GM23248 (cell line): ENCODE results near the gene KRT8. TPM values are rescaled to one million over a fixed set of nuclear protein-coding genes. Genes with fewer than 3 reads are reported as not detected.

ENCODE experiments used
- DNase-seq: peaks from one replicate; pipeline ENCODE4 v3.0.0-alpha.2; 2015
- H2AFZ ChIP-seq: fragments of 200-600 bp; sonication (generic); 2 replicates; pipeline ENCODE4 v1.6.1; 2016; ENCODE audit warnings: antibody characterized with exemption
- H3F3A ChIP-seq: fragments of 200-600 bp; sonication (generic); 2 replicates; pipeline ENCODE4 v1.6.1; 2016; ENCODE audit warnings: mild to moderate bottlenecking, antibody characterized with exemption, mixed run types; ENCODE audit not compliant: insufficient read depth
- H3K27ac ChIP-seq: fragments of 200-600 bp; sonication (generic); 2 replicates; pipeline ENCODE4 v1.5.1; 2016; ENCODE audit warnings: mild to moderate bottlenecking
- H3K27me3 ChIP-seq: fragments of 200-600 bp; sonication (generic); replicated peaks from 2 replicates; pipeline ENCODE4 v1.6.1; 2016; ENCODE audit warnings: mild to moderate bottlenecking; ENCODE audit not compliant: insufficient read depth
- H3K36me3 ChIP-seq: fragments of 200-600 bp; sonication (generic); 2 replicates; pipeline ENCODE4 v1.6.1; 2016; ENCODE audit warnings: low read depth, mild to moderate bottlenecking
- H3K4me1 ChIP-seq: fragments of 200-600 bp; sonication (generic); 2 replicates; pipeline ENCODE4 v1.6.1; 2016; ENCODE audit warnings: mild to moderate bottlenecking; ENCODE audit not compliant: insufficient read depth
- H3K4me2 ChIP-seq: fragments of 200-600 bp; sonication (generic); one replicate; pipeline ENCODE4 v1.6.1; 2016; ENCODE audit warnings: mild to moderate bottlenecking; ENCODE audit not compliant: unreplicated experiment
- H3K4me3 ChIP-seq: fragments of 200-600 bp; sonication (generic); 2 replicates; pipeline ENCODE4 v1.5.1; 2016; ENCODE audit warnings: mild to moderate bottlenecking
- H3K79me2 ChIP-seq: fragments of 200-600 bp; sonication (generic); 2 replicates; pipeline ENCODE4 v1.6.1; 2016; ENCODE audit warnings: mild to moderate bottlenecking; ENCODE audit not compliant: insufficient read depth
- H3K9ac ChIP-seq: fragments of 200-600 bp; sonication (generic); 2 replicates; pipeline ENCODE4 v1.6.1; 2016; ENCODE audit warnings: mild to moderate bottlenecking
- H3K9me2 ChIP-seq: fragments of 200-600 bp; sonication (generic); 2 replicates; pipeline ENCODE4 v1.6.1; 2016; ENCODE audit warnings: mixed run types, mild to moderate bottlenecking, moderate library complexity; ENCODE audit not compliant: insufficient read depth
- H3K9me3 ChIP-seq: fragments of 200-600 bp; sonication (generic); one replicate; pipeline ENCODE4 v1.6.1; 2017; ENCODE audit warnings: low read depth
- H4K20me1 ChIP-seq: fragments of 200-600 bp; sonication (generic); 2 replicates; pipeline ENCODE4 v1.6.0; 2016; ENCODE audit not compliant: insufficient read depth
- EZH2 ChIP-seq: fragments of 200-600 bp; sonication (generic); IDR thresholded peaks from 2 replicates; pipeline ENCODE4 v1.6.1; 2018; ENCODE audit warnings: antibody characterized with exemption, mild to moderate bottlenecking; ENCODE audit not compliant: insufficient read depth, poor library complexity, severe bottlenecking
- EZH2phosphoT487 ChIP-seq: fragments of 200-600 bp; sonication (generic); IDR thresholded peaks from 2 replicates; pipeline ENCODE4 v1.6.1; 2018; ENCODE audit warnings: antibody characterized with exemption, moderate library complexity, mild to moderate bottlenecking, low read depth; ENCODE audit not compliant: insufficient read depth
- WGBS, 2 experiments: methylation state at CpG; one replicate each; pipeline ENCODE4 v1.1.6; 2015 to 2017; ENCODE audit warnings: low lambda C conversion rate in 2 of 2, low coverage in 1 of 2; ENCODE audit errors: missing lambda C conversion rate in 2 of 2; 5-methylcytosine and 5-hydroxymethylcytosine counted together
- in situ Hi-C: fragments of 300-500 bp; cut with MboI; formaldehyde crosslinking; loops from 2 replicates; pipeline ENCODE4 v1.15.0; 2020
- polyA plus RNA-seq: library from polyadenylated mRNA; unstranded; fragments of >200 nt; fragmentation: Nextera tagmentation; extraction: Ambion mirVana; gene quantifications from 2 replicates; pipeline ENCODE4 v1.2.1, GENCODE V29; 2016
- total RNA-seq: library from RNA; depleted of rRNA; stranded (reverse); fragments of >200 nt; shearing (Covaris generic); gene quantifications from 2 replicates; pipeline ENCODE4 v1.2.3, GENCODE V29; 2014

Gene KRT8
- total and polyA plus RNA-seq, 2 experiments from 2014 or later, result 5.5 to 19.8 TPM

DNA sequence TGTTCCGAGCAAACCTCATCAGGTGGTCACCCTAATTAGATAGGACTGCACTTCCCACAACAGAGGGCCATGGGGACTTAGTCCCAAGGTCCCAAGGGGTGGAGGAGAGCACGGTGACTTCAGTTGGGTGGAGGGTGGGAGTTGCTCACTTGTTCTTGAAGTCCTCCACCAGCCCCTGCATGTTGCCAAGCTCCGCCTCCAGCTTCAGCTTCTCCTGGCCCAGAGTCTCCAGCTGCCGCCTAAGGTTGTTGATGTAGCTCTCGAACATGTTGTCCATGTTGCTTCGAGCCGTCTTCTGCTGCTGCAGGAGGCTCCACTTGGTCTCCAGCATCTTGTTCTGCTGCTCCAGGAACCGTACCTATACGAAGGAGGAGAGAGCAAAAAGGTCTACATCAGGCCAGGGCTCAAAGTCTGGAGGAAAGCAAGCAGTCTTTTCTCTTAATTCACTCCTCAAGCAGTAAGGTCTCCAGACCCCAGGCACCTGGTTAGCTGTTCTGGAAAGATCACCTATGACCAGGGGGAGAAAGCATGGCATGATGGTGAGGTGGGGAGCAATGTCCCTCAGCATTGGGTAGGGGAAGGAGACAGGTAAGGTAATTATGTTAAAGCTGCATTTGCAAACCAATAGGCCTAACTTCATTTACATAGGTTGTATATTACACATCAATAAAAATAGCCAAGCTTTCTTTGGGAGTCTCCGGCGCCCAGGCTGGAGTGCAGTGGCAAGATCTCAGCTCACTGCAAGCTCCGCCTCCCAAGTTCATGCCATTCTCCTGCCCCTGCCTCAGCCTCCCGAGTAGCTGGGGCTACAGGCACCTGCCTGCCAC, 2.9 kb downstream of the KRT8 start:
- H3K9me3 ChIP-seq, result no peaks in the 10 kb centered on the region
- no peaks in the 10 kb centered on the region for H3K27me3 ChIP-seq
- no peak overlapping the region for H3K27ac ChIP-seq
- no peak overlapping the region for H3K9ac ChIP-seq
- 87 to 92% methylated on average over 13 of the region's 13 CpGs for WGBS, 2 experiments
- H3K4me3 ChIP-seq, result no peak overlapping the region
- peaks cover 3% of the 10 kb centered on the region; the same call in 1 of the 2 replicates for H3F3A ChIP-seq
- in situ Hi-C loops, result no loop called here
- H3K36me3 ChIP-seq, result no peaks in the 10 kb centered on the region
- no peak overlapping the region for H3K4me2 ChIP-seq
- H3K9me2 ChIP-seq, result no peaks in the 10 kb centered on the region
- H2AFZ ChIP-seq, result no peak overlapping the region
- no peaks in the 10 kb centered on the region for H3K79me2 ChIP-seq
- no peak for DNase-seq
- no peaks in the 10 kb centered on the region for H4K20me1 ChIP-seq
- no peak for TF ChIP-seq EZH2
- TF ChIP-seq EZH2phosphoT487, result no peak
- peaks cover 7% of the 10 kb centered on the region for H3K4me1 ChIP-seq

DNA sequence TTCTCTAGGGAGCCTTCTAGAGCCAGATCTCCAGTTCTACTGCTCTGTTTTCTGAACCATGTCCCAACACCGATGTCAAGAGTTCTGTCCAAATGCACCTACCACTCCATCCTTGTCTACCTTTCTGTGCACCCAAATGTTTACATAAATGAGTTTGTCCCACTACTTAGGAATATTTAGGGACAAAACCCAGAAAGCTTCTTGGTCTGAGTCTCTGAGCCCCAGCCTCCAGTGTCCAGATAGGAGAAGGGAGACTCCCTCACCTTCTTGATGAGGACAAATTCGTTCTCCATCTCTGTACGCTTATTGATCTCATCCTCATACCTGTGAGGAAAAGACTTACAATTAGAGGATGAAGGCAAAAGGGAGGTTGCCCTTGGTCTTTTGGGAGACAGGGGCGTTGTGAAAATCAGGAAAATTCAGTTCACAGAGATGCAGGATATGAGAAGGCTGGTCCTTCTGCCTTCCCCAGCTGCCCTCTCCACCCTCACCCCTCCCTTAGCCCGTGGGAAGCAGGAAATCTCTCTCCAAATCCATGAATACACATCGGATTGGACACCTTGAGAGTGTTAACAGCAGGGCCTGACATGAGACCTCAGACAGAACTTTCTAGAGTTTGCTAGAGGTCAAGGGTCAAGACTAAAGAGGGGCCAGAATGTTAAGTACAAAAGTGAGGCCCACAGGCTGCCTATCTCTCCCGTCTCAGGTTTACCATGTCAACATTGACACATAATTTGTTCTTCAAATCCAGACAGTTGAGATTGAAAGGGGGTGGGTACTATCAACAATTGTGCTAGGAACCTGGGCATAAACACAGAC, 3.8 kb downstream of the KRT8 start:
- Histone ChIP-seq H3K27ac (no peak overlapping the region), H3K4me3 (no peak overlapping the region), H3K27me3 (no peaks in the 10 kb centered on the region), H3K4me1 (peaks cover 7% of the 10 kb centered on the region), H4K20me1 (no peaks in the 10 kb centered on the region), H3K9me2 (no peaks in the 10 kb centered on the region), H2AFZ (no peak overlapping the region), H3K9ac (no peak overlapping the region), H3K4me2 (no peak overlapping the region), H3K36me3 (no peaks in the 10 kb centered on the region), H3F3A (peaks cover 3% of the 10 kb centered on the region; the same call in 1 of the 2 replicates), H3K9me3 (no peaks in the 10 kb centered on the region), H3K79me2 (no peaks in the 10 kb centered on the region)
- TF ChIP-seq EZH2 (no peak), EZH2phosphoT487 (no peak)
- in situ Hi-C loops, result no loop called here
- whole genome bisulfite sequencing, 2 experiments, result 70 to 74% methylated on average over 7 of the region's 7 CpGs
- DNase-seq, result no peak

DNA sequence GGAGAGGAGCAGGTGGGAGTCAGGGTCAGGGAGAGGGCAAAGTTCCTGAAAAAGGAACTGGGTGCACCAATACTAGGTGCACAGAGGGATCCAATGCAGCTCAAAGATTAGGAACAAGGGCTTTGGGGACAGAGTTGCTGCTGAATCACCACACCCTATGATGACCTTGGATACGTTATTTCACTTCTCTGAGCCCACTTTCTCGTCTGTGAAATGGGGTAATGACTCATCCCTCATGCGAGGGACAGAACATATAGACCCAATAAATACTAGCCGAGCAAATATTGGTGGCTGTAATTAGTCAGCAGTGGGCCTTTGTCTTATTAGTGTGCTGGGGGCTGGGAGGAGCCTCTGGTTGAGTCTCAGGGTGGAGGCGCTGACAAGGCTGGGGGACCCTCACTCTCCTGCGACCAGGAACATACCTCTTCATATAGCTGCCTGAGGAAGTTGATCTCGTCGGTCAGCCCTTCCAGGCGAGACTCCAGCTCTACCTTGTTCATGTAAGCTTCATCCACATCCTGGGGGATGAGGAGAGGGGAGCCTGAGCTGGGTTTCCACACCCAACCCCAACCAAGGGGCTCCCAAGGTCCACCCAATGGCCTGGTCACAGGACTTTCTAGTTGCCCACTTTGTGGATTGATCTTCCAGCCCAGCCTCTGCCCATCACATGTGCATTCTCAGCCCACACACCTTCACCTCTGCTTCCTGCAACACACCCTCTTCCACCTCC, 4.5 kb downstream of the KRT8 start:
- Histone ChIP-seq H3K9me3 (no peaks in the 10 kb centered on the region), H3K9ac (no peak overlapping the region), H3F3A (peaks cover 3% of the 10 kb centered on the region; the same call in 1 of the 2 replicates), H4K20me1 (no peaks in the 10 kb centered on the region), H3K4me3 (no peak overlapping the region), H3K79me2 (no peaks in the 10 kb centered on the region), H3K4me2 (no peak overlapping the region), H3K36me3 (no peaks in the 10 kb centered on the region), H3K9me2 (no peaks in the 10 kb centered on the region), H2AFZ (no peak overlapping the region), H3K4me1 (peaks cover 7% of the 10 kb centered on the region), H3K27me3 (no peaks in the 10 kb centered on the region), H3K27ac (no peak overlapping the region)
- no peak for DNase-seq
- in situ Hi-C loops, result no loop called here
- 83 to 89% methylated on average over 9 of the region's 9 CpGs for WGBS, 2 experiments
- TF ChIP-seq EZH2, result no peak
- no peak for TF ChIP-seq EZH2phosphoT487

DNA sequence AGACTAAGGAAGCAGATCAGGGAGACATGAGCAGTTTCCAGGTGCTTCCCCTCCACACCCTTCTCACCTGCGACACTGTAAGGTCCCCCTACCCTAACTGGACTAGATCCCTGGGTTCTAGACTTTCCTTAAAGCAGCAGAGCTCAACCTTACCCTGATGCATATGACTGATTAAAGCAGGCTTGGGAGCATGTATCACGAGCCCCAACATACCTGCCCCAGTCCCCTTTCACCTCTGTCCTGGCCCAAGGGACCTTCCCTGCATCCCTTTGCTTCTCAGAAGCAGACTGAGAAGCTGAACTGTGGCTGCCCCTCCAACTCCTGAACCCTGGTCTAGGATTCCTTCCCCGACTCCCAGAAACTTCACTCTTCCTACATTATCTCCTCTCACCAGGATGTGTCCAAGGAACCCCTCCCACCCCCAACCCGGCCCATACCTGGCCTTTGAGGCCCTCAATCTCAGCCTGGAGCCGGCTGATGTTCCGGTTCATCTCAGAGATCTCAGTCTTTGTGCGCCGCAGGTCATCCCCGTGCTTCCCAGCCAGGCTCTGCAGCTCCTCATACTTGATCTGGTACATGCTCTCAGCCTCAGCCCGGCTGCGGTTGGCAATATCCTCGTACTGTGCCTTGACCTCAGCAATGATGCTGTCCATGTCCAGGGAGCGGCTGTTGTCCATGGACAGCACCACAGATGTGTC, 5.4 kb downstream of the KRT8 start:
- Histone ChIP-seq H3K9ac (no peak overlapping the region), H3K79me2 (no peaks in the 10 kb centered on the region), H3F3A (peaks cover 3% of the 10 kb centered on the region; the same call in 1 of the 2 replicates), H3K4me2 (no peak overlapping the region), H3K4me3 (no peak overlapping the region), H3K9me2 (no peaks in the 10 kb centered on the region), H3K27me3 (no peaks in the 10 kb centered on the region), H3K9me3 (no peaks in the 10 kb centered on the region), H3K27ac (no peak overlapping the region), H3K4me1 (peaks cover 7% of the 10 kb centered on the region), H4K20me1 (no peaks in the 10 kb centered on the region), H3K36me3 (no peaks in the 10 kb centered on the region), H2AFZ (no peak overlapping the region)
- DNase-seq, result no peak
- TF ChIP-seq EZH2phosphoT487 (no peak), EZH2 (no peak)
- WGBS, 2 experiments, result 86 to 88% methylated on average over 13 of the region's 13 CpGs
- in situ Hi-C loops, result no loop called here
